ENCODE data around the gene ATP23.

ATP23 gene

DNA sequence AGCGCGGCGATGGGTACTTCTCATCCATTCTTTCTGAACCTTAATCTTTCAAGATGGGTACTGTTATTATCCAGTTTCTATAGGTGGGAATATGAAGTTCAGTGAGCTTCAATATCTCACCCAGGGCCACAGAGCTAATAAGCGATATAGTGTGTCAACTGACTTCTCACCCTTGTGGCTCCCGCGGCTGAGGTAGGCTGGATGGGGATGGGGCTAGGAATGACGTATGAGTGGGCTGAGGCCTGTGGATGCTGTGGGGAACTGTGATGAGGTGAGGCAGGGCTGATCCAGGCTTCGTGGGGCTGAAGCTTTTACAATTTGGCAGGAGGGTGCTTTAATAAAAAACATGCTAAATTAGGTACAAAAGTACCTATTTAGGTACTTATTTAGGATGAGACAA lies 32.9 kb upstream of the ATP23 start:
- TF ChIP-seq, protein P1, sequence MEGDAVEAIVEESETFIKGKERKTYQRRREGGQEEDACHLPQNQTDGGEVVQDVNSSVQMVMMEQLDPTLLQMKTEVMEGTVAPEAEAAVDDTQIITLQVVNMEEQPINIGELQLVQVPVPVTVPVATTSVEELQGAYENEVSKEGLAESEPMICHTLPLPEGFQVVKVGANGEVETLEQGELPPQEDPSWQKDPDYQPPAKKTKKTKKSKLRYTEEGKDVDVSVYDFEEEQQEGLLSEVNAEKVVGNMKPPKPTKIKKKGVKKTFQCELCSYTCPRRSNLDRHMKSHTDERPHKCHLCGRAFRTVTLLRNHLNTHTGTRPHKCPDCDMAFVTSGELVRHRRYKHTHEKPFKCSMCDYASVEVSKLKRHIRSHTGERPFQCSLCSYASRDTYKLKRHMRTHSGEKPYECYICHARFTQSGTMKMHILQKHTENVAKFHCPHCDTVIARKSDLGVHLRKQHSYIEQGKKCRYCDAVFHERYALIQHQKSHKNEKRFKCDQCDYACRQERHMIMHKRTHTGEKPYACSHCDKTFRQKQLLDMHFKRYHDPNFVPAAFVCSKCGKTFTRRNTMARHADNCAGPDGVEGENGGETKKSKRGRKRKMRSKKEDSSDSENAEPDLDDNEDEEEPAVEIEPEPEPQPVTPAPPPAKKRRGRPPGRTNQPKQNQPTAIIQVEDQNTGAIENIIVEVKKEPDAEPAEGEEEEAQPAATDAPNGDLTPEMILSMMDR (IDR thresholded peaks at IDR 0.05; ENCODE audit: control extremely low read depth, extremely low read depth, low read depth, missing control alignments), result no peak
- ChIA-PET CTCF (interaction anchor here (1.0 to 16.8 kb wide), 7 partner anchors 10 to 106 kb away, joined by 3 to 279 read pairs (median 5); partner anchors contain the start of gene AVIL), POLR2A (no interaction called here)
- DNase-seq (ENCODE audit: extremely low spot score), result no peak

DNA sequence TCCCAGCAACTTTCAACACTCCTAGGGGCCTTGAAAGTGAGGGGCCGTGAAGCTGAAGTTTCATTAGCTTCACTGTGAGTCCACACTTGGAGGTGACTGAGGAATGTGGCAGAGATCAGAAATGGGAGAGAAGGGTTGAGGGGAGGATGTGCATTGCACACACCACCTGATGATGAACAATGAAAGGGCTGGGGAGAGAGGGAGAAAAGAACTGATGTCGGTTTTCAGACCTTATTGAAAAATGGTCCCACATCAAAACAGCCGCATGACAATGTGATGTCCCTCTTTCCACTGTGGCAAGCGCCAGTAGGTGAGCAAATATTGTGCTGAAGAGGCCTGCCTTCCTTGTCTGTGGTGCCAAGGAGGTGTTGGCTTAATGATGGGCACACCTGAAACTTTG lies 32.3 kb upstream of the ATP23 start:
- POLR2A ChIA-PET, result no interaction called here
- no peak for DNase-seq (ENCODE audit: extremely low spot score)
- TF ChIP-seq, protein P1 (IDR thresholded peaks at IDR 0.05; ENCODE audit: control extremely low read depth, extremely low read depth, low read depth, missing control alignments), result no peak
- CTCF ChIA-PET, result interaction anchor here (1.0 to 16.8 kb wide), 7 partner anchors 10 to 107 kb away, joined by 3 to 279 read pairs (median 4); partner anchors contain the start of gene AVIL

DNA sequence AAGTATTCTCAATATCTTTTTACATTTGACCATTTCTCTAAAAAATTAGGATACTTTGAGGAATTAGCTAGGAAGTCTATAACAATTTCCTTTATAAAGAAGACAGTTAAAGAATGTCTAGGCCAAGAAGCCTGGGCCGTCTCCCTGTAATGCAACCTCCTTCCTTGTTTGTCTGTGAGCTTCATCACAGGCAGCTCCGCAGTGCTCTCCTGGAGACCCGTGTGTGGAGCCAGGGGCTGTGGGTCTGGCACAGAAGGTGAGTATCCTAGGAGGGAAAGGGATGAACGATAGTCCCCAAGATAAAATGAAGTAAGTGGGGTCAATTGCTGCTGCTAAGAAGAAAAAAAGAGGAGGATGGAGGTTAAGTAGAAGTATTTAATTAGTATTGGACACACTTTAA lies 31.8 kb upstream of the ATP23 start:
- ChIA-PET CTCF (interaction anchor here (1.0 to 1.2 kb wide), 3 partner anchors 76 to 91 kb away, joined by 3 read pairs; partner anchors contain the start of gene AVIL), POLR2A (no interaction called here)
- TF ChIP-seq, protein P1 (IDR thresholded peaks at IDR 0.05; ENCODE audit: control extremely low read depth, extremely low read depth, low read depth, missing control alignments), result no peak
- DNase-seq (ENCODE audit: extremely low spot score), result no peak

DNA sequence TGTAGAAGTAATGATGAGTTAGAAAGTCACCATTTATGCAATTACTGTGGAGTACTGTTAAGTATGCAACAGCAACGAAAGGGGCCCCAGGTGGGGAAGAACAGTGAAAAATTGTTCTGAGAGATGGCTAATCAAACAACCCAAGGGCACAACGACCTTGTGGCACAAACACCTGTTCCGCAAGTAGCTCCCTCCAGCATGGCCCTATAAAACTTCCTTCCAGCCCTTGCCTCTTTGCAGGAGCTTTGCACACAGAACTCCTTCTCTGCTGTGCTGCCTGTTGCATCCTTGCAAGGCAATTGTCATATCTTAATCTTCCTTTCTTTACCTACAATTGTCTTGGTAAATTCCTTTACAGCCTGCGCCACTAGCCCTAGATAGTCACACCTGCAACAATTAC lies 23.2 kb upstream of the ATP23 start:
- ChIA-PET CTCF (interaction anchor here (1.5 to 2.0 kb wide), 2 partner anchors 12 to 115 kb away, joined by 4 to 6 read pairs; no protein-coding TSS in a partner anchor), POLR2A (no interaction called here)
- no peak for DNase-seq (ENCODE audit: extremely low spot score)
- TF ChIP-seq, protein P1 (IDR thresholded peaks at IDR 0.05; ENCODE audit: control extremely low read depth, extremely low read depth, low read depth, missing control alignments), result no peak

DNA sequence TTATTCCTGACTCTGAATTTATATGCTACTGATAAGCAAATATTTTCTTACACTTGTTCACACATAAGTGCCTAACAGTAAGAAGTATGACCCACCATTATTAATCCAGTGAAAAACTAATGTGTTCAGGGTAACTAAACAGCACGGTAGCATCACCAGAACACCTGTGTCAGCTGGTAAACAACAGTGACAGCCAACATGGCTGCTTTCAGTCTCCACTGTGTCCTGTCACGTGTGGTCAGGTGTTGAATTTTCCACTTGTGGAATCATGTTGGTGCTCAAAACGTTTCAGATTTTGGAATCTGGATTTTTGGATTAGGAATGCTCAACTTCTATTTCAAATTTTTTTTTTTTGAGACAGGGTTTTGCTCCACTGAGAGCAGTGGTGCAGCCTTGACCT lies 14.3 kb upstream of the ATP23 start:
- ChIA-PET CTCF (interaction anchor here (1.6 to 3.3 kb wide), 2 partner anchors 22 to 144 kb away, joined by 4 to 8 read pairs; partner anchors contain the start of gene TSFM), POLR2A (no interaction called here)
- TF ChIP-seq, protein P1 (IDR thresholded peaks at IDR 0.05; ENCODE audit: control extremely low read depth, extremely low read depth, low read depth, missing control alignments), result no peak
- DNase-seq (ENCODE audit: extremely low spot score), result no peak

DNA sequence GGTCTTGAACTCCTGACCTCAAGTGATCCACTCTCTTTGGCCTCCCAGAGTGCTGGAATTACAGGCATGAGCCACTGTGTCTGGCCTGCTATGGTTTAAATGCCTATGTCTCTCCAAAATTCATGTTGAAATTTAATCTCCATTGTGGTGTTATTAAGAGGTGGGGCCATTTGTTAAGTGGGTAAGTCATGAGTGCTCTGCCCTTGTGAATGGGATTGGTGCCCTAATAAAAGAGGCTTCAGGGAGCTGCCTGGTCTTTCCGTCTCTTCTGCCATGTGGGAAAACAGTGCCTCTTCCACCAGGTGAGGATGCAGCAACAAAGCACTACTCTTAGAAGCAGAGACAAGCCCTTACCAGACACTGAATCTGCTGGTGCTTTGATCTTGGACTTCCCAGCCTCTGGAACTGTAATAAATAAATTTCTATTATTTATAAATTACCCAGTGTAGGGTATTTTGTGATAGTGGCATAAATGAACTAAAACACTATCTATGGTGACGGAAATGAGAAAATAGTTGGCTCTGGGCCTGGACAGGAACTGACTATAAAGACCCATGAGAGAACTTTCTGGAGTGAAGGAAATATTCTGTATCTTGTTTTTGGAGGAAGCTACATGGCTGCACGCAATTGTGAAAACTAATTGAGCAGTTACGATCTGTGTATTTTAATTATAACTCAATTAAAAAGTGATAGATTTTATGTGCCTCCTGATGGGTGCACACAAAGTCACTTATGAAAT lies 12.1 kb upstream of the ATP23 start:
- ChIA-PET CTCF (no interaction called here), POLR2A (no interaction called here)
- no peak for DNase-seq (ENCODE audit: extremely low spot score)
- TF ChIP-seq, protein P1 (IDR thresholded peaks at IDR 0.05; ENCODE audit: control extremely low read depth, extremely low read depth, low read depth, missing control alignments), result no peak

All from GM10248 (cell line).